ENCODE results near the gene CMSS1. TPM values are rescaled to one million over a fixed set of nuclear protein-coding genes. Genes with fewer than 3 reads are reported as not detected.

The CMSS1 gene
- total RNA-seq, 1 experiment from 2014 or later: 86.3 TPM

- ATAC-seq (no peak), DNase-seq (ENCODE audit: low read depth, low spot score) (no peak)
- H3K4me1 ChIP-seq (ENCODE audit: control insufficient read depth, insufficient read depth, low read length): no peaks in the 10 kb centered on the region
- intact Hi-C loops (cut with micrococcal nuclease; ENCODE audit: unreplicated experiment): no loop called here
- H3K4me3 ChIP-seq (ENCODE audit: low read depth in 2 of 2, low read length in 2 of 2): no peak overlapping the region
- H3K27me3 ChIP-seq (ENCODE audit: control insufficient read depth, insufficient read depth, low read length): peaks cover 24% of the 10 kb centered on the region
- ChIA-PET CTCF (interaction anchor here (0.5 kb wide), 1 partner anchor 1020 kb away, joined by 4 read pairs; no protein-coding TSS in a partner anchor), POLR2A (no interaction called here)
- H3K9me3 ChIP-seq (ENCODE audit: control insufficient read depth, insufficient read depth, low read depth, low read length): no peaks in the 10 kb centered on the region
- no peak overlapping the region for H3K27ac ChIP-seq (ENCODE audit: low read length)
- in situ Hi-C loops (cut with HindIII; ENCODE audit: low pct_unique_long_range_greater_than_20kb, low sequenced_read_pairs): no loop called here
- no TSS peak for BruUV-seq (replicated peaks)
- H3K36me3 ChIP-seq (ENCODE audit: control insufficient read depth, insufficient read depth, low read length): no peaks in the 10 kb centered on the region
- TF ChIP-seq SIN3A (IDR thresholded peaks at IDR 0.05; ENCODE audit: borderline replicate concordance, insufficient read depth, low read depth, low read length) (no peak), CTCF (IDR thresholded peaks at IDR 0.05) (no peak), TCF7L2 (IDR thresholded peaks at IDR 0.05; ENCODE audit: low read depth, low read length) (no peak), POLR2AphosphoS5 (IDR thresholded peaks at IDR 0.05; ENCODE audit: low read depth, low read length) (no peak)
- TF ChIP-seq, protein P1, sequence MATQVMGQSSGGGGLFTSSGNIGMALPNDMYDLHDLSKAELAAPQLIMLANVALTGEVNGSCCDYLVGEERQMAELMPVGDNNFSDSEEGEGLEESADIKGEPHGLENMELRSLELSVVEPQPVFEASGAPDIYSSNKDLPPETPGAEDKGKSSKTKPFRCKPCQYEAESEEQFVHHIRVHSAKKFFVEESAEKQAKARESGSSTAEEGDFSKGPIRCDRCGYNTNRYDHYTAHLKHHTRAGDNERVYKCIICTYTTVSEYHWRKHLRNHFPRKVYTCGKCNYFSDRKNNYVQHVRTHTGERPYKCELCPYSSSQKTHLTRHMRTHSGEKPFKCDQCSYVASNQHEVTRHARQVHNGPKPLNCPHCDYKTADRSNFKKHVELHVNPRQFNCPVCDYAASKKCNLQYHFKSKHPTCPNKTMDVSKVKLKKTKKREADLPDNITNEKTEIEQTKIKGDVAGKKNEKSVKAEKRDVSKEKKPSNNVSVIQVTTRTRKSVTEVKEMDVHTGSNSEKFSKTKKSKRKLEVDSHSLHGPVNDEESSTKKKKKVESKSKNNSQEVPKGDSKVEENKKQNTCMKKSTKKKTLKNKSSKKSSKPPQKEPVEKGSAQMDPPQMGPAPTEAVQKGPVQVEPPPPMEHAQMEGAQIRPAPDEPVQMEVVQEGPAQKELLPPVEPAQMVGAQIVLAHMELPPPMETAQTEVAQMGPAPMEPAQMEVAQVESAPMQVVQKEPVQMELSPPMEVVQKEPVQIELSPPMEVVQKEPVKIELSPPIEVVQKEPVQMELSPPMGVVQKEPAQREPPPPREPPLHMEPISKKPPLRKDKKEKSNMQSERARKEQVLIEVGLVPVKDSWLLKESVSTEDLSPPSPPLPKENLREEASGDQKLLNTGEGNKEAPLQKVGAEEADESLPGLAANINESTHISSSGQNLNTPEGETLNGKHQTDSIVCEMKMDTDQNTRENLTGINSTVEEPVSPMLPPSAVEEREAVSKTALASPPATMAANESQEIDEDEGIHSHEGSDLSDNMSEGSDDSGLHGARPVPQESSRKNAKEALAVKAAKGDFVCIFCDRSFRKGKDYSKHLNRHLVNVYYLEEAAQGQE (IDR thresholded peaks at IDR 0.05; ENCODE audit: insufficient read depth in 1 of 2, low read depth in 2 of 2, low read length in 1 of 2): no peak
These were observed 35.9 kb upstream of the CMSS1 start for GRCh38 chr3:99781761-99782160.

DNA sequence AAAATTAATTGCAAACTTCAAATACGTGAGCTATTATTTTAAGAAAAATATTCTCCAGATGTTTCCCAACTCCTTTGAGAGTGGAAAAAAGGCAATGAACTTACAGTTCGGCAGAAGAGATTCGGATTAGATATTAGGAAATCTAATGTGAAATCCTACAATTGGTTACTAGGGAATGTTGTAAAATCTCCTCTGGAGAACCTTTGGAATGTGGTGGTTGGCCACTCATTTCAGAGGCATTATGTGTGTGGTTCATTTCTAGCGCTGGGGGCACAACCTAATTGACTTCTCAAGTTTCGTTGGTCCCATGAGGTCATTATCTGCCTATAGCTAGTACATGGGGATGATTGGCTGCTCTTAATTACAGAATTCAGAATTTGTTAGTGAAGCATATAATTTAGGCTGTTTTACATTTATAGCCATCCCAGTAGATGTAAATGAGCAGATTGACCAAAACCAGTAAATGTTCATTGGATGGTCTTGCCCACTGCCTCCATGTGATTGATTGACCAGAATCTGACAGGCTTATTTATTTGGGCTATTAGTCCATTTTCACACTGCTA, 34.6 kb upstream of the CMSS1 start:
- TF ChIP-seq POLR2AphosphoS5 (IDR thresholded peaks at IDR 0.05; ENCODE audit: low read depth, low read length) (no peak), TCF7L2 (IDR thresholded peaks at IDR 0.05; ENCODE audit: low read depth, low read length) (no peak), SIN3A (IDR thresholded peaks at IDR 0.05; ENCODE audit: borderline replicate concordance, insufficient read depth, low read depth, low read length) (no peak), CTCF (IDR thresholded peaks at IDR 0.05) (no peak)
- TF ChIP-seq, protein P1 (IDR thresholded peaks at IDR 0.05; ENCODE audit: insufficient read depth in 1 of 2, low read depth in 2 of 2, low read length in 1 of 2): no peak
- POLR2A ChIA-PET: no interaction called here
- intact Hi-C loops (cut with micrococcal nuclease; ENCODE audit: unreplicated experiment): no loop called here
- Histone ChIP-seq H3K4me1 (ENCODE audit: control insufficient read depth, insufficient read depth, low read length) (no peaks in the 10 kb centered on the region), H3K36me3 (ENCODE audit: control insufficient read depth, insufficient read depth, low read length) (no peaks in the 10 kb centered on the region), H3K27ac (ENCODE audit: low read length) (no peak overlapping the region), H3K9me3 (ENCODE audit: control insufficient read depth, insufficient read depth, low read depth, low read length) (no peaks in the 10 kb centered on the region), H3K4me3 (ENCODE audit: low read depth in 2 of 2, low read length in 2 of 2) (no peak overlapping the region), H3K27me3 (ENCODE audit: control insufficient read depth, insufficient read depth, low read length) (peaks cover 24% of the 10 kb centered on the region)
- CTCF ChIA-PET: no interaction called here
- ATAC-seq (no peak), DNase-seq (ENCODE audit: low read depth, low spot score) (no peak)
- BruUV-seq (replicated peaks): no TSS peak
- in situ Hi-C loops (cut with HindIII; ENCODE audit: low pct_unique_long_range_greater_than_20kb, low sequenced_read_pairs): no loop called here
